HG02852 (cell line): ENCODE results near the gene USH2A.

Experiments used
- ATAC-seq: cut with Tn5 transposase; IDR thresholded peaks from one replicate; pipeline ENCODE4 v1.9.1; 2021; ENCODE audit warnings: mild to moderate bottlenecking, moderate library complexity; ENCODE audit not compliant: unreplicated experiment

USH2A gene

GRCh38 chr1:216140730-216141524, 282.3 kb downstream of the USH2A start:
- no peak for ATAC-seq

DNA sequence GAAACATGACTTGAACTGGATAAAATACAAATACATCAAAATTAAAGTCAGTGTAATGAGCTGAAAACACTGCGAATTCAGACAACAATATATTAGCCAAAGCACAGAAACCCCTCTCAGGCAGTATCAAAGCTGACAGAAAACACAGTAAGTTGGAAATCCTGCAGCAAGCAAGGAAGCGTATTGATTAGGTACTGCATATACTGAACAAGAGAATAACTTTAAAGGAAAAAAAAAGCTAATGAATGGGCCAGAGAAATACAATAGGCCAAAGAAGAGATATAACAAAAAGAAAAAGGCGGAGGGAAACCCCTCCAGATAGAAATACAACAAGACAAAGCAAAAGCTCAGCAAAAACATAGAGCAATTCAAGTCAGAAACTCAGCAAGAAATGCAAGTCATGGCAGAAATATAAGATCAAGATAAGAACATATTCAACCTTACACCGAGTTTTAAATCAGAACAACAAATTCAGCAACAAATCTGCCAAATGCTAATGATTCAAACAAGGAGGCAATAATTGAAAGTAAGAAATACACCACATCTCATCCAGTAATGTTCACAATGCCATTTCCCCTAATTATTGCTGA, 299.0 kb downstream of the USH2A start:
- ATAC-seq: no peak

GRCh38 chr1:216123446-216124191, 299.6 kb downstream of the USH2A start:
- ATAC-seq: no peak

DNA sequence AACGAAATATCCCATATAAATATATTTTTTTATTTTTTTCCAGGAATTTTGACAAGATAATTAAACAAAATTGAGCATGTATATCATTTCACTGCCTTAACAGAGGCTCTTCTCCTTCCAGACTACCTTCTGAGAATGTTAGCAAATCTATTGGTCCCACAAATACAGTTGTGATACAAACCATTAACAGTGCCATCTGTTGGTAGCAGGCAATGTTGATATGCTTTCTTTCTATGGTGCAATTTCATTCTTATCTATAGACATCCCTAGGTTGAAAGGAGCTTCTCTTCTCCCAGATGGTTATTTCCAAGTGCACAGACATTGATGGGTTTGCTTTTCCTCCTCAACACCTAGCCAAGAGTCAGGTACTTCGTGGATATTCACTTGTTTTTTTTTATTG, 303.6 kb downstream of the USH2A start:
- peak; percentile 55 for ATAC-seq

GRCh38 chr1:216114180-216114579, 309.1 kb downstream of the USH2A start:
- no peak for ATAC-seq

GRCh38 chr1:216113181-216113580, 310.1 kb downstream of the USH2A start:
- ATAC-seq: no peak

GRCh38 chr1:216111842-216112241, 311.4 kb downstream of the USH2A start:
- ATAC-seq: no peak

GRCh38 chr1:216095400-216095799, 327.8 kb downstream of the USH2A start:
- no peak for ATAC-seq

DNA sequence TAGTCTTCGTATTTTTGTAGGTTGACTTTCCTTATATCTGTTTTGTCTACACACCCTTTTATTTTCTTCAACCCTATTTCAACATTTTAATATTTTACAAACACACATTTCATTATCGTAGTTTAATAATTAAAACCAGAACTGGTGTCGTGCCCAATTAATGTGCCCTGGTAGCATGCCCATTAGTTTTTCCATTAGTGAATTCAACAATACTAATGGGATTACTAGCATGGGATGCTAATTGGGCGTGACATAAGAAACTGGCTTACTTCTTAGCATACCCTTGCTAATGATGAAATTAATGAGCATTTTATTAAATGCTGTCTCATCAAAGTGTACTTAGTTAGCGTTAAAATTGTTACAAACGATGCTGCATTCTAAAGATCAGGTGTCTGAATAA, 332.7 kb downstream of the USH2A start:
- no peak for ATAC-seq

DNA sequence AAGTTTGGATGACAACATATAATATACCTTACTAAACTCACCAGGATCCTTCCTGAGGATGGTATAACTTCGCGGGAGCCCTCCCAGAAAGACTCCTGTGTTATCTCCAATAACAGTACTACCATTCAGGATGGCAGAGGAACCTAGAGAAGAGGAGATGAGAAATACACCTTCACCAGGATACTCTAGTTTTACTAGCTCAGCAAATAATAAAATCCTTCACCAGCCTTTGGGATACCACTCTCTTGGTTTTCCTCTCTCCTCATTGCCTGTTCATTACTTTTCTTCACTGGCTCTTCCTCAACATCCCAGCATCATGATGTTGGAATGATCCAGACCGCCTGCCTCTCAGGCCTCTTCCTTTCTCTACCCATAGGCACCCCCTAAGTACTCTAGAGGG, 336.6 kb downstream of the USH2A start:
- ATAC-seq: no peak

GRCh38 chr1:216081445-216081844, 341.8 kb downstream of the USH2A start:
- ATAC-seq: no peak

GRCh38 chr1:216076751-216077150, 346.5 kb downstream of the USH2A start:
- no peak for ATAC-seq

DNA sequence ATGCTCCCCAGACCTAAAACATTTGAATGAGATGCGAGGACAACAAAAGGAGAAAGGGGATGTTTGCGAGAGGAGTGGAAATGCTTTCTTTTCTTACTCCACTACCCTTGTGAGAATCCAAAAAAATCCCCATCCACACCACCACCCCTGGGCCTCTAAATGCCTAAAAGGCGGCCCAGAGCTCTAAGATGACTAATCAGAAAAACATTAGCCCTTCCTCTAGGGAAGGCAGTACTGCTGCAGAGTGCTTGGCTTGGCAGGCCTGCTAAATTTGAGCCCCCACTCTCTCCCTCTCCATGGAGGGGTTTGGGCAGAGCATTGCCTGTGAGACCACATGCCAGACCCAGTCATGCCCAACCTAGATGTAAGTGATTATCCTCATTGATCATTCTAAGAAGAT, 347.9 kb downstream of the USH2A start:
- no peak for ATAC-seq

DNA sequence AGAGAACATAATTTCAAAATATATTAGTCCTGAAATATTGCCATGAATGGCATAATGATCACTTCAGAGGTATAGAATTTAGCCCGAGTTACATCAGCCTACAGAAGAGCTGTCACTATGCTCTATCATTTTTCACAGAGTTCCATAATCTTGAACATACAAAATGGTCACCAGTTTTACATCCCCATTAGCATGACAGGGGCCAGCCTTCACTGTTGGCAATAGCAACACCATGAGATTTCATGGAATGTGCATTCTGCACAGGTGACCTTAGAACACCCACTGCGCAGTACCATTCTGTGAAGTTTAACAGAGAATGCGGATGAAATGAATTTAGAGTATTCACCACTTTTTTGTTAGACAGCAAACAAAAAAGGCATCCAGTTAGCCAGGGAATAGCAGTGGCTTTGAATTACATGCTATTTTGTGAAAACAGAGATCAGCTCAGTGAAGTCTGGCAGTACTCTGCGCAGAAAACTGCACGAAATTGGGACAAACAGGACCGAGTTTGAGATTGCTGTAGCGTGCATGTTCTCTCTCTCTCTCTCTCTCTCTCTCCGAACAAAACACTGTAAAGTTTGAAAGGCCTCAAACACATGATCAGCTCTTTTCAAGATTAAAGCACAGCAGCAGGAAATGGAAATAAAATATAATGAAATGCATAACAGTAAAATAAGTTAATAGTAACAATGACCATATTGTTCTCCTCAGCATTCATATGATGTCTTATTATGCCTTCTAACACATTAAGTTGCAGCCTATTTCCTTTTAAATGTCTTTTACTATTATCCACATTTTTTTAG, 349.3 kb downstream of the USH2A start:
- ATAC-seq: no peak

DNA sequence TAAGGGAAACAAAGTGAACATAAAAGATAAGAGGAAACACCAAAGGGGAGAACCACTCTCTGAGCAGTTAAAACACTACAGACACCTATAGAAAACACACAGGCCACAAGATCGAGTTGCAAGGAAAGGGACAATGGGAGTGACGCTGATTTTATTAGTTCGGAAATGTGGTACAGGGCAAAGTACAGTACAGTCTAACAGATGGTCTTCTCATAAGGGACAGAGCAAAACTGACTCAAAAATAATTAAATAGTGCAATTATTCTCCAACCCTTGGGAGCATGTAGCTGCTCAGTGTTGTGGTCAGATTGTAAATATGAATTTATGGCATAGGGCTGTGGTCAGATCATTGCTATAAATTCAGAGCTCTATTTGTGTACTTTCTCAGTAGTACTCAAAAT, 352.0 kb downstream of the USH2A start:
- ATAC-seq: no peak

DNA sequence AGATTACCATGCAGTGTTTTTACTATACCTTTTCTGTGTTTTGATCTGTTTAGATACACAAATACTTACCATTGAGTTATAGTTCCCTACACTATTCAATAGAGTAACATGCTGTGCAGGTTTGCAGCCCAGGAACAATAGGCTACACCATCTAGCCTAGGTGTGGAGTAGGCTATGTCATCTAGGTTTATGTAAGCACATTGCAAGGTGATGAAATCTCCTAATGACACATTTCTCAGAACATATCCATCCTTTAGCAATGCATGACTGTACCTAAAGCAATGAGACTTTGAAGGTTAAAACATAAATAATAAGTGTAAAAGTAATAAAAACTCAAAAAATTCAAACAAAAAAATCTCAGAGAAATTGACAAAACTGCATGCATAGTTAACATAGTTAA, 358.6 kb downstream of the USH2A start:
- no peak for ATAC-seq

DNA sequence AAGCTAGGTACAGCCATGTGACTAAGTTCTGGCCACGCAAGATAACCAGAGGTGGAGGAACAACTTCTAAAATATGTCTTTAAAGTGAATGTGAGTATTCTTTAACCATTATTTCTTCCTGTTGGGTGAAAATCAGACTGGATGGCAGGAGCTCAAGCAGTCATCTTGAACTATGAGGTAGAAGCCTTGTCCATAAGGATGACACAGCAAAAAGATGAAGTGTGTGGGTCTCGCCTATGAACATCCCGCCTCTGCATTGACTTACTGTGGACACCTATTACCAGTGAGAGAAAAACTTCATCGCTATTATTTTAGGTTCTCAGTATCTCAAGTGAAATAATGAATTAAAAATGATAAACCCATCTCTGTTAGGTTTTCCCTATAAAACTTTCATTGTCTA, 365.3 kb downstream of the USH2A start:
- ATAC-seq: no peak

DNA sequence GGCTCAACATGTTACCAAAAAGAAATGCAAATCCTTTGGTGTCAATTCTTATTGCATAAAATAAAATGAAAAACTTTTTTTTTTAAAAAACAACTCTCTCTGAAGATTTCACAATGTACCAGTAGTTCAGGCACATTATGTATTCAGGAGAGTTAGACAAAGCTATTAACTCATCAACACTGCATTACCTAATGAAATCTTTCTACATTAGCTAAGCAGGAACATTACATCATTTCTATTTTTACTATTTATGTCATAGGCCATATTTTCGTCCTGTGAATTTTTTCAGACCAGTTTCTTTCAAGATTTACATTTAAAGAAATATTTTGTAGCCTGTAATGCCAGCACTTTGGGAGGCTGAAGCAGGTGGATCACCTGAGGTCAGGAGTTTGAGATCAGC, 366.2 kb downstream of the USH2A start:
- no peak for ATAC-seq

DNA sequence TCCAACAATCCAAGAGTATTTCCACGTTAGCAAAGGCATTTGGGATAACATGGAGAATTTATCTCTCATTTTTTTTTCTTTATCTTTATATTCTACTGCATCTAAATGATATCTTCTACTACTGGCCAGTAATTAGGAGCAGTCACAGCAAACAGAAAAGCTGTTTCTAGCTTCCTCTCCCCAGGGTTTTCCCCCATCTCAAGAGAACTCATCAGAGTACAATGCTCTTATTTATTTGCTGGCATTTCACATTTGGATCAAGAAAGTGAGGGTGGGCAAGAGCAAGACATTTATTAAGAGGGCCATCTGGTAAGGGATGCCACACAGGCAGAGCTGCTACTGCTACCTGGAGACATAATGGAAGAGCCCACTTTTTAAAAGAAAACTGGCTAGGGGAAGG, 368.2 kb downstream of the USH2A start:
- ATAC-seq: no peak

DNA sequence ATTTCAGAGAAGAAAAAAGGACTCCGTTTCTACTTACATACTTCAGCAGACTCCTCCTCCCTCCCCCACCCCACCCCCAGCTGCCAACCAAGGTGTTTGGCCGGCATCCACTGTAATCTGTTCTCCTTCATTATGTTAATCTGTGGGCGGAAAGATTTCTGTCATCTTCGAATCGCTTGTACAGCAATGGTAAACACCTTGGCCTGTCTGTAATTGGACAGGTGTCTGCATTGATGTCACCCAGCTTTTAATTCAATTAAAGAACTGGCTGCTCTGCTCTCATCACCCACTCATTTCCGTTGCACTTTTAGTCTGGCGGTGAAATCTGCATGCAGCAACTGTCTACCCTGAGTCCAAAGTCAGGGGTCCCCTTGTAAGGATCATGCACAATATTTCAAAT, 368.6 kb downstream of the USH2A start:
- ATAC-seq: no peak

GRCh38 chr1:216051071-216051470, 372.2 kb downstream of the USH2A start:
- no peak for ATAC-seq
